ENCODE measurements around the gene NDC1. TPM values are rescaled to one million over a fixed set of nuclear protein-coding genes. Genes with fewer than 3 reads are reported as not detected.

The NDC1 gene
- polyA plus RNA-seq, 1 experiment: 19.0 TPM

DNA sequence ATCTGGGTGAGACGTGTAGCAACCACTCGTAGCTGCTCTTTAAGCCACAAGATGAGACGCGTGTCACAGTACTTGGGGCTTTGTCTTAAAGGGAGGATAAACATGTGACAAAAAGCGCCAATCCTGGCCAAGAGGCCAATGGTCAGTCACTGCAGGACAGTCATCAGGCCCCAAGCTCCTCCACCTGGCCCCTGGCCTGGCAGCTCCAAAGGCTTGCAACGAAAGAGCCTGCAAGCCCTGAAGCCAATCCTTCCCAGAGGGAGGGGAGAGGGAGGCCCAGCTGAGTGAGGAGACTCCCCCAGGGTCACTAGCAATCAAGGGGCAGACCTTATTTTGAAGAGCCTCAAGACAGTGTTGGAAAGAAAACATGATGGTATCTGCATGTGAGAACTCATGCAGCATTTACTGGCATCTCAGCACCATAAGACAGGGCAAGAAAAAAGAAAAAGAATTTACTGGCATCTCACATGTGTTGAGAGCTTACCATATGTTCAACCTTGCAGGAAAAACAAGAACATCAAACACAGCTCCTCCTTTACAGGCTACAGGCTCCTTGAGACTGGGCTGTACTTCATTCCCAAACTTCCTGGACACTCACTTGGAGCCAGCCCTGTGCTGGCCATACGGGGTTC, 110.5 kb downstream of the NDC1 start:
- H3K4me3 ChIP-seq (ENCODE audit: low read depth, low read length): no peak overlapping the region
- no peak for DNase-seq (ENCODE audit: low read depth, low spot score)
- CTCF ChIA-PET: interaction anchor here (2.2 kb wide), 1 partner anchor 12 kb away, joined by 7 read pairs; no protein-coding TSS in a partner anchor
- H3K27ac ChIP-seq (ENCODE audit: low read depth, low read length): no peak overlapping the region
- H3K9me3 ChIP-seq (ENCODE audit: control insufficient read depth, insufficient read depth, low read length): peaks cover 6% of the 10 kb centered on the region
- H3K27me3 ChIP-seq (ENCODE audit: control insufficient read depth, insufficient read depth, low read length): no peaks in the 10 kb centered on the region
- POLR2A ChIA-PET: no interaction called here
- TF ChIP-seq, protein P1, sequence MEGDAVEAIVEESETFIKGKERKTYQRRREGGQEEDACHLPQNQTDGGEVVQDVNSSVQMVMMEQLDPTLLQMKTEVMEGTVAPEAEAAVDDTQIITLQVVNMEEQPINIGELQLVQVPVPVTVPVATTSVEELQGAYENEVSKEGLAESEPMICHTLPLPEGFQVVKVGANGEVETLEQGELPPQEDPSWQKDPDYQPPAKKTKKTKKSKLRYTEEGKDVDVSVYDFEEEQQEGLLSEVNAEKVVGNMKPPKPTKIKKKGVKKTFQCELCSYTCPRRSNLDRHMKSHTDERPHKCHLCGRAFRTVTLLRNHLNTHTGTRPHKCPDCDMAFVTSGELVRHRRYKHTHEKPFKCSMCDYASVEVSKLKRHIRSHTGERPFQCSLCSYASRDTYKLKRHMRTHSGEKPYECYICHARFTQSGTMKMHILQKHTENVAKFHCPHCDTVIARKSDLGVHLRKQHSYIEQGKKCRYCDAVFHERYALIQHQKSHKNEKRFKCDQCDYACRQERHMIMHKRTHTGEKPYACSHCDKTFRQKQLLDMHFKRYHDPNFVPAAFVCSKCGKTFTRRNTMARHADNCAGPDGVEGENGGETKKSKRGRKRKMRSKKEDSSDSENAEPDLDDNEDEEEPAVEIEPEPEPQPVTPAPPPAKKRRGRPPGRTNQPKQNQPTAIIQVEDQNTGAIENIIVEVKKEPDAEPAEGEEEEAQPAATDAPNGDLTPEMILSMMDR (IDR thresholded peaks at IDR 0.05; ENCODE audit: low read depth, low read length): no peak

DNA sequence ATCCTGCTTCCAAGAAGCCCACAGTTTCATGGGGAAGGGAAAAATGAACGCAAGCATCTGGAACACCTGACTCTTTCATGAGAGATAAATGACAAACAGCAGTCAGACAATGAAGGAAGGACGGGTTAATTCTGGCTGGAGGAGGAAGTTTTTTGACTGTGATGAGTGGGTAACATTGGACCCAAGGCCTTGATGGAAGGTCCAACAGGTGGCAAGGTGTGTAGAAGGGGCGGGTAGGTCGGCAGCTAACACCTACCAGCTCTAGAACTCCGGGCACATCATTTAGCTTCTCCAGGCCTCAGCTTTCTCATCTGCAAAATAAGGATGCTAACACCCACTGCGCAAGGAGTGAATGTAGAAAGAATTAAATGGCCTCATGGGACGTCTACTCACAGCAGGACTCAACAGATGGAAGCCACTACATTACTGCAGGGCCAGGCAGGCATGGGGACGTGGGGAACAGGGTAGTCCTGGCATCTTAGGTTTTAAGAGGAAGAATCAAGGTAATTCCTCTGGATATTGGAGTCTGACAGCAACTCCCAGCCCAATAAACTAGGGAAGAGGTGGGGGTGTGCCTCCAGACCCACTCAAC, 112.0 kb downstream of the NDC1 start:
- TF ChIP-seq, protein P1 (IDR thresholded peaks at IDR 0.05; ENCODE audit: low read depth, low read length): no peak
- Histone ChIP-seq H3K27ac (ENCODE audit: low read depth, low read length) (no peak overlapping the region), H3K4me3 (ENCODE audit: low read depth, low read length) (no peak overlapping the region), H3K27me3 (ENCODE audit: control insufficient read depth, insufficient read depth, low read length) (no peaks in the 10 kb centered on the region), H3K9me3 (ENCODE audit: control insufficient read depth, insufficient read depth, low read length) (peaks cover 6% of the 10 kb centered on the region)
- POLR2A ChIA-PET: no interaction called here
- CTCF ChIA-PET: interaction anchor here (2.2 kb wide), 1 partner anchor 10 kb away, joined by 7 read pairs; no protein-coding TSS in a partner anchor
- DNase-seq (ENCODE audit: low read depth, low spot score): no peak

DNA sequence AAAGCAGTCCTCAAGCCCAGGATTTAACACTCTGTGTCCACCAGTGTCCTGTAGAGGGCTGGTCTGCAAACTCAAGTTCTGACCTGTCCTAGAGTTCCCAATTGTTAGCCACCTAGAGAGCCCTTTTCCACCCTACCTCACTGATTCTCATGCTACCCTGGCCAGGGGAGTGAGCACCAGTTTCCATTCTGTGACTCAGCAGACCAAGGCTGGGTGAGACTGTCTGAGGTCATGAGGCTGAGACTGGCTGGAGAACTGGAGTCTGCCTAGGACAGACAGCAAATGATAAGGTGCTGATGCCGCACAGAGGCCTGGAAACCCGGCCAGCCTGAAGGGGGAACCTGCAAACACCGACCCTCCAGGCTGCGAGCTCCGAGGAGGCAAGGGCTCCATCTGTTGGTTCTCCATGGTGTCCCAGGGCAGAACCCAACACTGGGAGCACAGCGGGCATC, 112.8 kb downstream of the NDC1 start:
- TF ChIP-seq, protein P1 (IDR thresholded peaks at IDR 0.05; ENCODE audit: low read depth, low read length): no peak
- Histone ChIP-seq H3K9me3 (ENCODE audit: control insufficient read depth, insufficient read depth, low read length) (peaks cover 6% of the 10 kb centered on the region), H3K27ac (ENCODE audit: low read depth, low read length) (no peak overlapping the region), H3K27me3 (ENCODE audit: control insufficient read depth, insufficient read depth, low read length) (no peaks in the 10 kb centered on the region), H3K4me3 (ENCODE audit: low read depth, low read length) (no peak overlapping the region)
- ChIA-PET POLR2A (interaction anchor here (0.5 kb wide), 1 partner anchor 14 kb away, joined by 3 read pairs; no protein-coding TSS in a partner anchor), CTCF (interaction anchor here (0.6 to 2.5 kb wide), 2 partner anchors 10 to 139 kb away, joined by 3 to 8 read pairs; no protein-coding TSS in a partner anchor)
- DNase-seq (ENCODE audit: low read depth, low spot score): no peak

DNA sequence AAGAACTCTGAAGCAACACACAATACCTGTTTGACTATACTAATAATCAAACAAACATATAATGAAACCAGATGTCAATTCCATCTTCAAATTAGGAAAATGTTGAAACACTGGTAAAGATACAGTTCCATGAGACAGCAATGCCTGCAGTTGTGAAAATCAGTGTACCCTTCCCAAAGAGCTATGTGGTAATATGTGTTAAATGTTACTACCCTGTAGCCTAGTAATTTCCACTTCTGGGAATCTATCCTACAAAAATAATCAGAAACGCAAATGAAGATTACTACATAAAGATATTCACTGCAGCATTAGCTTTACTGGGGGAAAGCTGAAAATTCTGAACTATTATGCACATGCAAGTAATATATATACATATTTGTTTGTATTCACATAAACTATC, 116.1 kb downstream of the NDC1 start:
- H3K4me3 ChIP-seq (ENCODE audit: low read depth, low read length): no peak overlapping the region
- TF ChIP-seq, protein P1 (IDR thresholded peaks at IDR 0.05; ENCODE audit: low read depth, low read length): no peak
- DNase-seq (ENCODE audit: low read depth, low spot score): no peak
- no peak overlapping the region for H3K27ac ChIP-seq (ENCODE audit: low read depth, low read length)
- no peaks in the 10 kb centered on the region; the same call in 1 of the 2 replicates for H3K9me3 ChIP-seq (ENCODE audit: control insufficient read depth, insufficient read depth, low read length)
- ChIA-PET POLR2A (no interaction called here), CTCF (interaction anchor here (0.6 to 0.7 kb wide), 2 partner anchors 32 to 36 kb away, joined by 6 to 7 read pairs; no protein-coding TSS in a partner anchor)
- H3K27me3 ChIP-seq (ENCODE audit: control insufficient read depth, insufficient read depth, low read length): no peaks in the 10 kb centered on the region

DNA sequence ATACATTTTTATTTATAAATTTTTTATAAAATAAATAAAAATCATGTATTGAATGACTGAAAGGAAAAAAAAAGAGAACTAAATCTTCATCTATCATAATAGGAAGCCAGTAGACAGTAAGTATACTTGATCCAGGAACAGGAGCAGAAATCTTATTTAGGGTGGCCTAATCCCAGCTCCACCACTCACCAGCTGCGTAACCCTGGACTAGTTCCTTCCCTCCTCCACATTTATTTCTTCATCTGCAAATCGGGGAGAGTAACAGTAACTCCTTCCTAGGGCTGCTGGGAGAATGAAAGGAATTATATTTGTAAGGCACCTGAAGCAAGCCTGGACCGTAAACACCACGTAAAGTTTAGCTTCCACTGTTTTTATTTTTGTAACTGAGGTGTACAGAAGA, 117.0 kb downstream of the NDC1 start:
- H3K27me3 ChIP-seq (ENCODE audit: control insufficient read depth, insufficient read depth, low read length): no peaks in the 10 kb centered on the region
- DNase-seq (ENCODE audit: low read depth, low spot score): no peak
- no peaks in the 10 kb centered on the region for H3K9me3 ChIP-seq (ENCODE audit: control insufficient read depth, insufficient read depth, low read length)
- H3K27ac ChIP-seq (ENCODE audit: low read depth, low read length): no peak overlapping the region
- ChIA-PET POLR2A (interaction anchor here (0.7 kb wide), 1 partner anchor 14 kb away, joined by 3 read pairs; no protein-coding TSS in a partner anchor), CTCF (no interaction called here)
- H3K4me3 ChIP-seq (ENCODE audit: low read depth, low read length): no peak overlapping the region
- TF ChIP-seq, protein P1 (IDR thresholded peaks at IDR 0.05; ENCODE audit: low read depth, low read length): no peak

Measured in AG04450 (cell line).